D341Med (cell line): ENCODE data around the gene RAD51AP1.

Source experiments
- DNase-seq: peaks from one replicate; pipeline ENCODE4 v3.0.0; 2012; ENCODE audit warnings: low spot score

Gene RAD51AP1

GRCh38 chr12:4545195-4545594 lies 6.5 kb downstream of the RAD51AP1 start:
- DNase-seq = no peak

- no peak for DNase-seq
These were observed 13.5 kb downstream of the RAD51AP1 start for GRCh38 chr12:4552191-4552590.

GRCh38 chr12:4553943-4554342 lies 15.3 kb downstream of the RAD51AP1 start:
- DNase-seq = no peak

GRCh38 chr12:4555804-4556203 lies 17.1 kb downstream of the RAD51AP1 start:
- no peak for DNase-seq

GRCh38 chr12:4556735-4557530 lies 18.2 kb downstream of the RAD51AP1 start:
- DNase-seq = no peak

- no peak for DNase-seq
These were observed 18.9 kb downstream of the RAD51AP1 start for GRCh38 chr12:4557586-4557985.

GRCh38 chr12:4558171-4558570 lies 19.5 kb downstream of the RAD51AP1 start:
- DNase-seq = no peak

GRCh38 chr12:4562034-4562657 lies 23.5 kb downstream of the RAD51AP1 start, which contains the start of gene DYRK4:
DYRK4 (plus strand) TSS chr12:4562208; CDS start chr12:4562246, 38 bp downstream.
- peak; percentile 45 for DNase-seq

- DNase-seq = no peak
These were observed 24.6 kb downstream of the RAD51AP1 start for GRCh38 chr12:4563336-4563735.

GRCh38 chr12:4564818-4565217 lies 26.1 kb downstream of the RAD51AP1 start:
- DNase-seq = no peak

- no peak for DNase-seq
These were observed 27.8 kb downstream of the RAD51AP1 start for GRCh38 chr12:4566474-4566873.

- no peak for DNase-seq
These were observed 28.6 kb downstream of the RAD51AP1 start for GRCh38 chr12:4567073-4567881.

GRCh38 chr12:4569261-4569660 lies 30.6 kb downstream of the RAD51AP1 start:
- DNase-seq = no peak

GRCh38 chr12:4572680-4573079 lies 34.0 kb downstream of the RAD51AP1 start:
- DNase-seq = no peak

- DNase-seq = peak; percentile 69
These were observed 40.8 kb downstream of the RAD51AP1 start for GRCh38 chr12:4579305-4580102.

- DNase-seq = no peak
These were observed 41.6 kb downstream of the RAD51AP1 start for GRCh38 chr12:4580281-4580688.

GRCh38 chr12:4584281-4584680 lies 45.6 kb downstream of the RAD51AP1 start:
- no peak for DNase-seq

GRCh38 chr12:4584896-4585295 lies 46.2 kb downstream of the RAD51AP1 start:
- no peak for DNase-seq

- DNase-seq = no peak
These were observed 47.8 kb downstream of the RAD51AP1 start for GRCh38 chr12:4586500-4586899.

- DNase-seq = no peak
These were observed 48.4 kb downstream of the RAD51AP1 start for GRCh38 chr12:4587108-4587507.

- no peak for DNase-seq
These were observed 50.2 kb downstream of the RAD51AP1 start for GRCh38 chr12:4588916-4589315.

GRCh38 chr12:4589941-4590340 lies 51.3 kb downstream of the RAD51AP1 start:
- DNase-seq = no peak
